HG03108 (cell line): ENCODE results near the gene LURAP1L.

ENCODE experiments used
- ATAC-seq: cut with Tn5 transposase; IDR thresholded peaks from one replicate; pipeline ENCODE4 v1.9.1; 2021; ENCODE audit warnings: moderate library complexity; ENCODE audit not compliant: unreplicated experiment

LURAP1L gene, protein sequence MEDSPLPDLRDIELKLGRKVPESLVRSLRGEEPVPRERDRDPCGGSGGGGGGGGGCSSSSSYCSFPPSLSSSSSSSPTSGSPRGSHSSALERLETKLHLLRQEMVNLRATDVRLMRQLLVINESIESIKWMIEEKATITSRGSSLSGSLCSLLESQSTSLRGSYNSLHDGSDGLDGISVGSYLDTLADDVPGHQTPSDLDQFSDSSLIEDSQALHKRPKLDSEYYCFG

DNA sequence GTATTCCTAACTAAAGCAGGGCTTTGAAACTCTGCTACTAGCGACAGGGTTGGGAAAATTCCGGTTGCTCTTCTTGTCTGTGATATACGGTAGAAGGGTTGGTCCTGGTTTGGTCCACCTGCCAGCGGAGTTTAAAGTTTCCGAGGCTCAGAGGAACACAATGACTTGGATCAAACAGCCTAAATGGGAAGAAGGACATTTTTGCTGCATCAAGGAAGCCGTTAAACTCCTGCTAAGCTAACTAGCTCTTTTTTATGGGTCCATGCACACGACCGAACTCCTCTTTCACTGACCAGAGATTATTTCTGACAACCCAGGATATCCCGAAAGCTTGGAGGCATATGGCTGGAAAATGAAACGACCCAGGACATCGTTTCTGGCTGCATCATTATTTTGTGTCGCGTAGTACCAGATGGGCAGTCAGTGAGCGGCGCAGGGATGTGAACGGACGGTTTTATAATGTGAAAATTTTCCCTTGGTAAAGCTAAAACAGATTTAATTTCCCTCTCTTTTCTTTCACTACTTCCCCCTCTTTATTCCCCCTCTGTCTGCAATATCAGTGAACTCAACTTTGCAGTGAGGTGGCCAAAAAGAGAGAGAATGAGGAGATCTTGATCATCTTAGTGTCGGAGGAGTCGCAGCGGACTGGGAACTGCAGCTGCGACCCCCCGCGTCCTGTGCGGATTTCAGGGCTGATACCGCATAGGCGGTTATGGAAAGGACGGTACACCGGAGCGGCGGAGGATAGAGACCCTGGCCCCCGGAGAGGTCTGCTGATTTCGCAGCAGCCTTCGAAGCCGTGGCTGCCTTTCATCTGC lies at the start of gene LURAP1L:
Gene LURAP1L (plus strand): TSS at position 160 of the 818 bp plus-strand sequence. CDS start 696 bp downstream, outside the sequence.
- ATAC-seq = no peak

DNA sequence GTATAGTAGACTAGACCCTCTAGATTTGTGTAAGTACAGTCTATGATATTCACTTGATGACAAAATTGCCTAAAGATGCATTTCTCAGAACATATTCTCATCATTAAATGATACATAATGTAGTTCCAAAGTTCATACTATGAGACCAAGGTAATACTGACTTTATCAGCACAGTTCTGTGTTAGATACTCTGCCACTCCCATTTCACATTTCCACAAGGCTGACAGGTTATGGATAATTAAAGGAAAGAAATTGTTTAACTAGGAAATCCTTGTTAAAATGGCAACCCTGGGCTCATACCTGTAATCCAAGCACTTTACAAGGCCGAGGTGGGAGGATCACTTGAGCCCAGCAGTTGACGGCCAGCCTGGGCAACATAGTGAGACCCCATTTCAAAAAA lies 48.0 kb upstream of the LURAP1L start:
- ATAC-seq = no peak

DNA sequence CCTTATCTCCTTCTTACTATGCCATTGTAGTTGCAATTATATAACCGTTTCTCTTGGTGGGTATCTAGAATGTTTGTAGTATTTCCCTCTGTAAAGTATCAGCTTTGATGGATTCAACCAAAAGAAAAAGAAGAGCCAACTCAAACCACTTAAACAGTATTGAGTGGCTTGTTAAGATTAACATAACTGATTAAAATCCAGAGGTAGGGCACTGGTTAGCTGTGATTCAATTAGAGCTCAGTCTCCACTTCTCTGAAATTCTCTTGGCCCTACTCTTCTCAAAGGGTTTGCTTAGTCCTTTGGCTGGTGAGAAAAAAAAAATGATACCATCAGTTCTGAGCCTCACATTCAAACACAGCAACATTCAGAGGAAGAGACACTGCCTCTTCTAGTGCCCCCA lies 44.6 kb upstream of the LURAP1L start:
- ATAC-seq = no peak

DNA sequence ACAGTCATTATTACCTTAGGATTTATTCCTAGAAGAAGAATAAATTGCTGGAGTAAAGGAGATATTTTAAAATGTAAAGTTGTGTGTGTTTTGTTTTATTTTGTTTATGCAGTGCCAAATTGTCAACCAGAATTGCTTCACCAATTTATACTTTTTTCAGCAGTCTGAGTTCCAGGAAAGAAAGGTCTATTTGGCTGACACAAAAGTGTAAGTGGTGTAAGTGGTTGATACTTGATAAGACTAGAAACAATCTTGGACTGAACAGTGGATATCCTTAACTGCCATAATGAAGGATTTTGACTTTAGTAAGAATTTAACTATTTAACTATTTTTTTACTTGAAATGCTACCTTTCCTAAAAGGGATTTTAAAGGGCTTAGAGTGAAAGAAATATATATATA lies 43.9 kb upstream of the LURAP1L start:
- no peak for ATAC-seq

DNA sequence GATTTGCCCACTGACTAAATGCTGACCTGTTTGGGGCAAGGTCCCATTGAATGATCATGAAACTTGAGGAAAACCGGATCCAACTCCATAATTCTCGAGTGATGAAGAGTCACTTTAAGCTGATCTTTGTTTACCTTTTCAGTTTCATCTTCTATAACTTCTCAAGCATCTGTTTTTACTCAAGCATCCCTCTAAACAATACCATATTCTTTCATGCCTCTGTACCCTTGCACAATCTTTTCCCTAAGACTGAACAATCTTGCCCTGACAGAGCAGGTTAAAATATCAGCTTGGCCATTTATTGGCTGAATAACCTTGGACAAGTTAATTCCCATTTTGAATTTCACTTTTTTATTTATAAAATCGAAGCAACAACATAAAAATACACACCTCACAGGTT lies 41.8 kb upstream of the LURAP1L start:
- ATAC-seq = no peak

GRCh38 chr9:12735665-12736064 lies 39.2 kb upstream of the LURAP1L start:
- ATAC-seq = no peak

- no peak for ATAC-seq
Observed at GRCh38 chr9:12737871-12738270, 36.9 kb upstream of the LURAP1L start.

DNA sequence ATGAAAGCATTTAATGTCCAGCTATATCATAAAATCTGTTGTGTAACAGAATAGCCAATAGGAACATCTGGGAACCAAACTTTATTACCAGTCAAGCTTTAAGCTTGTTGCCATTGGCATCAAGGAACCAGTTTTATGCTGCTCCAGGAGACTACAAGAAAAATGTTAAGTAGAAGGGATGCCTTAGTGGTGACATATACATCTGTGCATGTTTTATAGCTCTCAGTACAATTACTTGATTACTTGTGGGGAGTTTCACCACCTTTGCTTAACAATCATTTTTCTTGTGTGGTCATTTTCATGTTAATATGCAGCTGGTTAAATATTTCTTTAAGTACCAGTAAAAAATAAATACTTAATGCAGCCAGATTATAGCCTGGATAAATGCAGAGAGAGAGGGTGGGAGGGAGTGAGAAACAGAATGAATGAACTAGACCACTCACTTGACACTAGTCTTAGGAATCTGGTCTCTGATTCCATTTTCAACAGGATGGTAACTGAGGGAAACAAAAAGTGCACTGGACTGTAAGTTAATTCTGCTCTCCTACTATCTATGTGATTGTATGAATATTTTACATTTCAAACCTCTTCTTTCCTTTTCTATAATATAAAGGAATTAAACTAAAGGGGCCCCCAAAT lies 35.7 kb upstream of the LURAP1L start:
- no peak for ATAC-seq

DNA sequence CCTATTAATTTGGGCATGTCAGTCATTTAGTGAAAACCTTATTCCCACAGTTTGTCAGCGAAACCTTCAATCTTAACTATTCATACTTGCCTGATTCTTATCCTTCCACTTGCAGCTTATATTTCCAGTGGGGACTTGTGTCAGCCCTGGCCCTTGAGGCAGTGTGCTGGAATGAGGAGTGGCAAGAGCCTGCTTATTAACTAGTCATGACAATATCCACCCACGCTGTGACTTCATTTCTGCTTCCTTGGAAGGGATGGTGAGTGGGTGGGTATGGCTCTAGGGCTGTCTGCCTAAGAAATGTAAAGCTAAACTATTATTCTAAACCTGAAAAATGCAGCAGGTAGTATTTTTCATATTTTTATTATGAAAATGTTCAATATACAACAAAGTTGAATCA lies 34.0 kb upstream of the LURAP1L start:
- ATAC-seq = no peak

GRCh38 chr9:12748016-12748415 lies 26.8 kb upstream of the LURAP1L start:
- no peak for ATAC-seq

GRCh38 chr9:12748954-12749353 lies 25.9 kb upstream of the LURAP1L start:
- no peak for ATAC-seq

- ATAC-seq = no peak
Observed at GRCh38 chr9:12753931-12754330, 20.9 kb upstream of the LURAP1L start.

- ATAC-seq = no peak
Observed at GRCh38 chr9:12759761-12760160, 15.1 kb upstream of the LURAP1L start.

- no peak for ATAC-seq
Observed at GRCh38 chr9:12760758-12761157, 14.1 kb upstream of the LURAP1L start.

DNA sequence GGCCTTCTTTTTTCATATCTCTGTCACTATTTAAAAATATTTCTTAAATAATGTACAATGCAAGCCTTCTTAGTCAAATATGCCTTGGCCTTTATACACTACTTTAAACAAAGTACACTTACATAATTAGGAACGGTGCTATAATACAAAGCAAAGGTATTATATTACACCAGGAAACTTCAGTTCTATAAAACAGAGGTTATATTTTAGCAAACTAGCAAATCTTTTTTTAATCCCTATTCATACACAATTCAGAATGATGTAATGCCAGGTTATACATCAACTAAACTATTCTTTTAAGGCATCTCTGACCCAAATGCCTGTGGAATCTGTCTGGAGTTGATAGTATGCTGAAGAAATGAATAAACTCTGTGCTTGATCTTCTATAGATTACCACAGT lies 10.7 kb upstream of the LURAP1L start:
- ATAC-seq = no peak

DNA sequence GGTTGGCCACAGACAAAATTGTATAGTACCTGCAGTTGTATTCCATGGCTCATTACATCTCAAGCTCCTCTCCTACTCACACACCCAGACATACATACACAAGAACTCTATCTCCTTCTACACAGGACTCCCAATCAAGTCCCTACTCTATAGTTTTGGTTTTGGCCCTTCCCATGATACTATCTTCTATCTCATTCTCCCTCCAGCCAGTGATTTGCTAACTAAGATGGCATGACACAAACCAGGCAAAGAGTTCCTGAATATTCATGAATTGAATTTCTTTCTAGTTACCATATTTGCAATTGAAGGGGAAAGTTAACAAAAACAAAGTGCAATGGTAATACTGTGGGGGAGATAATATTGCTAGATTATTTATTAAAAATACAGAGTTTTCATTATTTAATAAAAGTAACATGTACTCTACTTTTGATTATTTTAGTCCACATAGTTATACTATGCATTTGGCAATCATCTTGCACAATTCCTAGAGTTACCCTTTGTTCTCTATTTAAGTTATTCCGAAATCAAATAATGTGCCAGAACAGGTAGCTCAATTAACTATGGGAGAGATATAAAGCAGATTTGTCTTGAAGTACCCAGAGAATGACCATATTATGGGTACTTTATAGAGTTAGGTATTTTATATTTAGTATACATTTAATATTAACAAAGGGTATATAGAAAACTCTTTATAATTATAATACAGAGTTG lies 9.6 kb upstream of the LURAP1L start:
- ATAC-seq = no peak

- no peak for ATAC-seq
Observed at GRCh38 chr9:12766357-12766756, 8.5 kb upstream of the LURAP1L start.

- no peak for ATAC-seq
Observed at GRCh38 chr9:12770261-12770660, 4.6 kb upstream of the LURAP1L start.

DNA sequence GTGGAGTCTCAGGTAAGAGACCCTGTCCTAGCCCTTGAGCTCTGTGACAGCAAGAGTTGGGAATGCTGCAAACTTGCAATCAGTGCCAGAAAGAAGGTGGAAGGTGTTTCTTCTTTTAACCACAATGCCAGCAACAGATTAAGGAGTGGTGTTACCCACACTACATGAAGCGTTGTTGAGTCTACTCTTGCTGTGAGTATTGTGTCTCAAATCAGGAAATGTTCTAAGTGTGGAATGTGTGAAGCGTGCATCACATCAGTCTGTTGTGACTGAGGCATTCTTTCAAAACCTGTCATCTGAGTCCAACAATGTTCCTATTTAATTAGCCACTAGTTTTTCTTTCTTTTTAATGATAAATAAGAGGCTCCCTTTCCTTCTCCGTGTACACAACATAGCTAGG lies 2.9 kb upstream of the LURAP1L start:
- no peak for ATAC-seq

DNA sequence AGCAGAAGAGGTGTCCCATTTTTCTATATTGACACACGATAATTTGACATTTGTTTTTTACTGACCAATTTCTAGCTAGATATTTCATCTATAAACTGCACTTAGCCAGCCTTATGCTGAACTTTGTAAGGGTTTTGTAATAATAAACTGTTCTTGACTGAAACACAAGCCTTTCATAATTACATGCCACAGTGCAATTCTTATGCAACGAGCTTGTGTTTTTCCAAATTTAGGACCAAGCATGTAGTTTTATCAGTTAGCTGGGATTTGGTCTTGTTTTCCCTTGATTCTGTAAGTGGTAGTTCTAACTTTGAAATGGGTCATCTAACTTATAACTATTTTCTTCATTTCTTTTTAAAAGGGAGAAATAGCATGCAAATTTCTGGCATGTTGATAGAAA lies 1.3 kb upstream of the LURAP1L start:
- ATAC-seq = no peak
